Stimulated activated CD4-positive, alpha-beta T cell treated with anti-CD3 and anti-CD28 coated beads, Interleukin-12 subunit alpha, Interleukin-12 subunit beta, amount 100 ng/mL, for 24 hours (primary cell): Measurements from ENCODE around the gene GAS7.

ENCODE experiments used
- DNase-seq, 2 experiments: peaks; one replicate each; pipeline ENCODE4 v3.0.0-alpha.2; 2020; ENCODE audit warnings: low read depth in 2 of 2

Gene GAS7

DNA sequence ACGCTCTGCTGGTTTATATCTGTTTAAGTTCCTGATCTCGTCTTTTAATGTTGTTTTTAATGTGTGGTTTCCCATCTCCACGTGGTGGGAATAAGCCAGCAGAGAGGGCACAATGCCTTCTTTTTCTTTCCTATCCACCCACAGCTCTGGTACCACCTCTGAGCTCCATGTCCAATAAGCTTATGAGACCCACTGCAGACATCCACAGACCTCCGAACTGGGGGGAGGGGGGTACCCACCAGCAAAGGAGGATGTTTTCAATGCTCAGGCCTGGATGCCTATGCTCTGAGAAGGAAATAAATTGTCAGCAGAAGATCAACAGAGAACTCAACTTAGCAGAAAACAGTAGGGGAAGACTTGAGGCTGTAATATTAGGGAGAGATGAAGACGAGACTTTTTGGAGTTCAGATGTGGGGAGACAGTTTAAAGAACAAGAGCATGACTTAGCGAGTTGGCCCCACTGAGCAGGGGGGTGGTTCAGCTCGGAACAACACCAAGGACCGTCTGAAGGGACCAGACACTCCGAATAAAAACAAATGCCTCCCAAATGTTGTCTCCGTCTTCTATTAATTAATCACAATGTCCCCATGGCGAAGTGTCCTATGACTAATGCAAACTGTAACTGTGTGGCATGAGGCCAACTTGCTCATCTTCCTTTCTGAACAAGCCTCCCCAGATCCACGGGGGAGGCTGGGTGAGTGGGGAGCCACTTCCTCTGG, 62.7 kb downstream of the GAS7 start:
- DNase-seq: no peak

- no peak for DNase-seq
These were observed 67.7 kb downstream of the GAS7 start for GRCh38 chr17:10130677-10131076.

DNA sequence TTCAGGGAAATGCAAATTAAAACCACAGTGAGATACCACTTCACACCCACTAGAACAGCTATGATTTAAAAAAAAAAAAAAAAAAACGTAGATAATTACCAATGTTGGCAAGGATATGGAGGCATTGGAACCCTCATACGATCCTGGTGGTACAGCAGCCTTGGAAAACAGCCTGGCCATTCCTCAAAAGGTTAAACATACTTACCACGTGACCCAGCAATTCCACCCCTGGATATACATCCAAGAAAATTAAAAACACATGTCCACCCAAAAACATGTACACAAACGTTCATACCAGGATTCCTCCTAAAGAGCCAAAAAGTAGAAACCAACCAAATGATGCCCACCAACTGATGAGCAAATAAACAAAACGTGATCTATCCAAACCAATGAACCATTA, 68.1 kb downstream of the GAS7 start:
- no peak for DNase-seq

GRCh38 chr17:10127819-10128425, 70.5 kb downstream of the GAS7 start:
- no peak for DNase-seq

- no peak for DNase-seq
These were observed 71.5 kb downstream of the GAS7 start for GRCh38 chr17:10126616-10127501.

DNA sequence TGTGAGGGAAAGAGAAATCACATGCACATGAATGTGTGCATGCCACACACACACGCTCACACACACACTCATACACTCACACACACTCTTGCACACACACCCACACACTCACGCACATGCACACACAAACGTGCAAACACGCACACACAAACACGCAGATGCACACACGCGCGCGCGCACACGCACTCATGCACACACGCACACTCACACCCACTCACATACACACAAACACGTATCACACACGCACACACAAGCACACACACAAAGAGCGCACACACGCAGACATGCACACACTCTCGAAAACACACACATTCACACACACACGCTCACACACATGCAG, 72.2 kb downstream of the GAS7 start:
- no peak for DNase-seq

DNA sequence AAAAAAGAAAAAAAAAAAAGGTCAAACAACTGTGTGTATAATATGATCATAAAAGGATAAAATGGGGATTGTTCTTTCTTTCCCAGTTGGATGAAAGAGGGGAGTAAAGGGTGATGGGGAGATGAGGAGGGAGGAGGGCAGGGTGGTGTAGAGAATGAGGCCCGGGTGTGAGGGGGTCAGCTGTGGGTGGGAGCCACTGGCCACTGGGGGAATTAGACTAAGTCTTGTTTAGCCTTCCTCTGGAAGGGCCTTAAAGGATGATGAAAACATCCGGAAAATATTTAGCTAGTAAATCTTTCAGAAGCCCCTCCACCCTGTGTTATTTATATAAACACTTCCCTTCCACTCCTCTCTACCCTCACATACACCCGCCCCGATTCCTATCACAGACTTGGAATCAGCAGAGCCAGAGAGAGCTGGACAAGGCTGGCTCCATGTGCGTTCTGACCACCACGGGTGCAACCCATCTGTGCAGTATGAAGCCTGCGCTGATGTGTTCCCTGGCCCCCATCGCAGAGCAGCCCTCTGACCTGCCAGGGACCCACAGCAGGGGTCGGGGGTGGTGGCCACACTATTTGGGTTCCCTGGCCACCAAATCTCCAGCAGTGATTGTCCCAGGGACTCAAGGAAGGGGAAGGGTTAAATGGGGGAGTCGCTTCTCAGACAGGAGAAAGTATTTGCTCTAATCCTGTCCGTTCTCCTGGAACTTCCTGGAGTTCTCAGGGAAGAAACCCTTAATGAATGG, 72.7 kb downstream of the GAS7 start:
- no peak for DNase-seq

GRCh38 chr17:10123093-10123492, 75.3 kb downstream of the GAS7 start:
- no peak for DNase-seq

- DNase-seq: no peak
These were observed 76.3 kb downstream of the GAS7 start for GRCh38 chr17:10121971-10122707.

DNA sequence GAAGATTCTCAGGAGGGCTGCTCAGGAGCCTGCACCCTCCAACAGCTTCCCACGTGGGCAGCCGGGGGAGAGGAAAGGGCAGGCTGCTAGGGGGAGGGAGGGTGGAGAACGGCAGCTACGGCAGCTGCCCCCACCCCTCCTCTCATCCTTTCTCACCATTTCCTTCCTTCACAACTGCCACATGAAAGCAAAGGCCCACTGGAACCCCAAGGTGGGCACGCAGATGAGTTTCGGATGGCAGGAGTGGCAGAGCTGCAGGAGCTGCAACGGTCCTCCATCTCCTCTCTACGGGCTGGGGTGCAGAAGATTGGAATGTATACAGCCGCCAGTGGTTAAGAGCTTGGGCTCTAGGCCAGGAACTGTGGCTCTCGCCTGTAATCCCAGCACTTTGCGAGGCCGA, 77.7 kb downstream of the GAS7 start:
- DNase-seq: no peak

DNA sequence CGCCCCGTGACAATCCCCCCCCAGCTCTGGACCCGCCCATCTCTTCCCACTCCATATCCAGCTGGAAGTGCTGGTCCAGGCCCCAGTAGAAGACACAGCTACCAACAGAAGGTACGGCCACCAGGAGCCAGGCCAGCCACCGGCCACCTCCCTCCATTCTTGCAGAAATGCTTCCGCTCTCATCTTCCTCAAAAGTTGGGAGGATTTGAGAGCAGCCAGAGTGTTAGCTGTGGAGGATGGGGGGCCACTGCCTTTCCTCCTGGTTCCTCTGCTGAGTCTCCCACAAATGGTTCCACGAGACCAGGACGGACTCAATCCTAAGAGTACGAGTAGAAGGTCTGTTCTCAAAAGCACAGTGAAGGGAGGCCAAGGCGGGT, 78.3 kb downstream of the GAS7 start:
- no peak for DNase-seq

DNA sequence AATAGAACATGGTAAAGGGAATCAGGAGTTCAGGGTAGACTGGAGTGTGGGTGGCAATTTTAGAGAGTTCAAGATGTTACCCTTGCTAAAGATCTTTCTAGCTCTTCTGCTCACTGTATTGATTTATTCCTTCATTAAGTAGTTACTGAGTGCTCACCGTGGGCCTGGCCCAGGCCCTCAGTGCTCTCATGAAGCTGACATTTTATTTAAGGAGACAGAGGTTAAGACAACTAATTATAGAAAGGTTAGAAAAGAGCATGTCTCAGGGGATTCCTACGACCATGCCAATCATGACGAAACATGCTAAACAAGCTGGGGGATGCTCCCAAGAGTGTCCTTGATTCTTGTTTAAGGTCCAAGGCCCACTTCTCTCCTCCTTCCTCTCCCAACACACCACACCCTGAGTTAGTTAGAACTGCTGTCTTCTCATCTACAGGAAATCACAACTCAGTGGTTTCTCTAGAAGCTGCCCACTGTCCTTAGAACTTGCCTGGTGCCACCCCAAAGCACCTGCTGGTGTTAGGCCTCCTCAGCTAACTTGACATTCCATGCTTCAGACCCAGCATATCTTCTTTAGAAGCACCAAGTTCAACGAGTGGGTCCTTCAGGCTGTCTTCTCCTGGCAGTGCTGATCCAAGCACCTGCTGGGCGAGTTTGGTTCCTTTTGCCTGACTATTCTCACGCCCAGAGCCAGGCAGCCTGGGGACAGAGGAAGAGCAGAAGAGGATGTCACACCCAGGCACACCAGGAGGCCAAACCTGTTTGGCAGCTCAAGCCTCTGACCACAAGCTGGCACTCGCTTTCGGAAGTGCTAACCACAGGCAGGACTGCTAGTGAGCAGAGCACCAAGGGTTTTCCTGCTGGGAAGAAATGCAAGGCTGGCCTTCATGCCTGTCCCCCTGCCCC, 79.0 kb downstream of the GAS7 start:
- DNase-seq: no peak

DNA sequence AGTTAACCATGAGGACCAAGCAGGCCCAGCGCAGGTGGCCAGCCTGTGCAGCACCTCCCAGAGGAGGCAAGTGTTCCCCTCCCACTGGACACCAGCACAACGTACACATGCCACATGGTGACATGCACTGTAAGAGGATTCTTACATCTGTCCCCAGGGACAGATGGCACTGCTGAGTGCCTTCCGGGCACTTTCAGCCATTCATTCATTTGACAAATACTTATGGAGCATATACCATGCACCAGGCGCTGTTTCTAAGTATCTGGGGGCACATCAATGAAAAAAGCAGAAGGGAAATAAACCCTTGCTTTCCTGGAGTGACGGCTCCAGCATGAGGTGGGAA, 79.6 kb downstream of the GAS7 start:
- DNase-seq: no peak

- DNase-seq: no peak
These were observed 80.8 kb downstream of the GAS7 start for GRCh38 chr17:10117581-10118001.

DNA sequence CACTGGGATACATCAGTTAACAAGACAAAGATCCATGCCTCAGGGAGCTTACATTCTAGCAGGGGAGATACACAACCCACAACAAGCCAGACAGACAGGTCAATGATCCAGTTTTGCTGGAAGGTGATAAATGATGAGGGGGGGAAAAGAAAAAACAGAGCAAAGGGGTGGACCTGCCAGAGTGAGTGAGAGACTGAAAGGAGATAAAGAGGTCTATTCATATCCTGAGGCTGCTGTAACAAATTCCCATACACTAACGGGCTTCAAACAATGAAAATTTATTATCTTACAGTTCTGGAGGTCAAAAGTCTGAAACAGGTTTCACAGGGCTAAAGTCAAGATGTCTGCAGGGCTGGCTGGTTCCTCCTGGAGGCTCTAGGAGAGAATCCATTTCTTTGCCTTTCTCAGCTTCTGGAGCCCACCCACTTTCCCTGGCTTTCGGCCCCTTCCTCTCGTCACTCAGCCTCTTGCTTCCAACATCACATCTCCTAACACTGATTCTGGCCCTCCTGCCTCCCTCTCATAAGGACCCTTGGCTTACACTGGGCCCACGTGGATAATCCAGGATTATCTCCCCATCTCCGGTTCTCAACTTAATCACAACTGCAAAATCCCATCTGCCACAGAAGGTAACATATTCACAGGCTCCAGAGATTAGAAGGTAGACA, 81.5 kb downstream of the GAS7 start:
- no peak for DNase-seq

- no peak for DNase-seq
These were observed 82.1 kb downstream of the GAS7 start for GRCh38 chr17:10116267-10116666.

- DNase-seq: no peak
These were observed 82.9 kb downstream of the GAS7 start for GRCh38 chr17:10115536-10115932.

DNA sequence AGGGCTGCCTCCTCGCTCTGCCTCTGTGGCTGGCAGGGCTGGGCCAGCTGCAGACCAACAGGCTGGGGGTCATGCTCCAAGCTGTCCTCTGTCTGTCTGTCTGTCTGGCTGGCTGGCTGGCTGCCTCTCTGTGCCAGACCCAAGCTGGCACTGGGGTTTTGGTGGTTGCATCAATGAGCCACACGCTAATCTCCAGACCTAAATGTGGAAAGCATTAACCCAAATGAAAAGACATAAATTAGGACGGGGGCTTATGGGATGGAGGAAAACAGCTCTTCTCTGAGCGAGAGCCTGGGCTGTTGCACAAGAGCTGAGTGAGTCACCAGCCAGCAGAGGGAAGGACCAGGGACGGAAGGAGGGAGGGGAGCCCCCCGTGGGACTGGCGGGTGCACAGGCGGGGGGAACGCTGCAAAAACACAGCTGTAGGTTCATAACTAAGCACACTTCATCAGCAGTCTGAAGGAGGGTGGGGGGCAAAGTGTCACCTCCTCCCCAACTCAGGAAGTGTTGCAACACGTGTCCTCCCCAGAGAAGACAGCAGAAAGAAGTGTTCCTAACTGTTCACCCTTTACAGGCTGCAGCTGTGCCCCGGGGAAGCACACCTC, 83.4 kb downstream of the GAS7 start:
- DNase-seq: peak; percentile 11 to 23

DNA sequence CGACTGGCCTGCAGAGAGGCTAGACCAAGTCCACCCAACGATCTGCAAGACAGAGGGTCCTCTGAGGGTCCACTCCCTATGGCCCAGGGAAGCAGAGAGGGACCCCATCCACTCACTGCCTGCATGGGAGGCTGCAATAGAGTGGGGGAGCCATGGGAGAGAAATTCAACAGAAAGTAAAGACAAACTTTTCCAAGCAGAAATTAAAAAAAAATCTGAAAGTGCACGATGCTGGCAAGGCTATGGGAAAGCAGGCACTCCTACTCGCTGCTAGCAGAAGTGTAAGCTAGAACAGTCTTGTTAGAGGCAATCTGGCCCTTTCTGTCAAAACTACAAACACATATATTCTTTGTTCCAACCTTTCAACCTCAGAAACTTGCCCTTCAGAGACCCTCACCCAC, 85.4 kb downstream of the GAS7 start:
- DNase-seq: no peak
